ENCODE data around the gene TTC9C. TPM values are rescaled to one million over a fixed set of nuclear protein-coding genes. Genes with fewer than 3 reads are reported as not detected.

The TTC9C gene
- total RNA-seq, 1 donor from 2014 or later = 36.6 TPM

DNA sequence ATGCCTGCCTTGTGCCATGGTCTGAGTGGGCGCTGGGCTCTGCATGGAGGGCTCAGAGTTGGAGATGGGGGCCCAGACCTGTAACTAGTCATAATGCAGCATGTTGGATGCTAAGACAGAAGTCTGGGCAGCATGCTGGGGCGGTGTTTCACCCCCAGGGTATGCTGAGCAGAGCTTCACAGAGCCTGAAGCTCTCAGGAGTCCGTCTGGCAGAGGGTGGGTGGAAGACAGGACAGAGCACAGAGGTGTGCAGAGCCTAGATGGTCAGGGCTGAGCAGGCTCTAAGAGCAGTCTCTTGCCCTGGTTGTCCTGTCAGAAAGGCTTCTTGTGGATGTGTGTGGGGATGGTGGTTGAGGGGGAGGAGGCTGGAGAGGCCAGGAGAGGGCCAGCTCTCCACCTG is 50.2 kb downstream of the TTC9C start:
- Mint-ChIP-seq H3K27ac (ENCODE audit: unreplicated experiment) (no peak overlapping the region), H3K27me3 (ENCODE audit: unreplicated experiment) (no peaks in the 10 kb centered on the region), H3K4me3 (ENCODE audit: unreplicated experiment) (no peak overlapping the region), H3K36me3 (ENCODE audit: unreplicated experiment) (peaks cover 23% of the 10 kb centered on the region), H3K9me3 (ENCODE audit: unreplicated experiment) (no peaks in the 10 kb centered on the region), H3K4me1 (ENCODE audit: unreplicated experiment) (no peaks in the 10 kb centered on the region)
- TF ChIP-seq, protein P1, sequence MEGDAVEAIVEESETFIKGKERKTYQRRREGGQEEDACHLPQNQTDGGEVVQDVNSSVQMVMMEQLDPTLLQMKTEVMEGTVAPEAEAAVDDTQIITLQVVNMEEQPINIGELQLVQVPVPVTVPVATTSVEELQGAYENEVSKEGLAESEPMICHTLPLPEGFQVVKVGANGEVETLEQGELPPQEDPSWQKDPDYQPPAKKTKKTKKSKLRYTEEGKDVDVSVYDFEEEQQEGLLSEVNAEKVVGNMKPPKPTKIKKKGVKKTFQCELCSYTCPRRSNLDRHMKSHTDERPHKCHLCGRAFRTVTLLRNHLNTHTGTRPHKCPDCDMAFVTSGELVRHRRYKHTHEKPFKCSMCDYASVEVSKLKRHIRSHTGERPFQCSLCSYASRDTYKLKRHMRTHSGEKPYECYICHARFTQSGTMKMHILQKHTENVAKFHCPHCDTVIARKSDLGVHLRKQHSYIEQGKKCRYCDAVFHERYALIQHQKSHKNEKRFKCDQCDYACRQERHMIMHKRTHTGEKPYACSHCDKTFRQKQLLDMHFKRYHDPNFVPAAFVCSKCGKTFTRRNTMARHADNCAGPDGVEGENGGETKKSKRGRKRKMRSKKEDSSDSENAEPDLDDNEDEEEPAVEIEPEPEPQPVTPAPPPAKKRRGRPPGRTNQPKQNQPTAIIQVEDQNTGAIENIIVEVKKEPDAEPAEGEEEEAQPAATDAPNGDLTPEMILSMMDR (IDR thresholded peaks at IDR 0.05) = no peak
- no peak for DNase-seq (ENCODE audit: extremely low spot score, unreplicated experiment)

DNA sequence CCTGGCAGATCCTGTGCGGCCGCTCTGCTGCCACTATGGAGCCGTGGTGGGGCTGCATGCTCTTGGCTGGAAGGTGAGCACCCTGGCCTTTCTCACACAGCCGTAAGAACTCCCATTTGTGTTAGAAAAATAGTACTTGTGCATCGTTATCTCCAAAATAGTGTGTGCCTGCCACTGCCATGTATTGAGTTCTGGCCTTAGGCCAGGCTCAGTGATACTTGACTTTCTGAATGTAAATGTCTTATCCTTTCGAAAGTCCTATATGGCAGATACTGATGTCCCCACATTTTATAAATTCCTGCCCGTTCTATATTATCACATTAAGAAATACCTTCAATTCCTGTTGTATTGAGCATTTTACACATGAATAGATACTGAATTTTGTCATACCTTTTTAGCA is 54.5 kb downstream of the TTC9C start:
- H3K27ac Mint-ChIP-seq (ENCODE audit: unreplicated experiment) = no peak overlapping the region
- no peaks in the 10 kb centered on the region for H3K27me3 Mint-ChIP-seq (ENCODE audit: unreplicated experiment)
- H3K4me1 Mint-ChIP-seq (ENCODE audit: unreplicated experiment) = peaks cover 11% of the 10 kb centered on the region
- H3K36me3 Mint-ChIP-seq (ENCODE audit: unreplicated experiment) = peaks cover 19% of the 10 kb centered on the region
- no peak for DNase-seq (ENCODE audit: extremely low spot score, unreplicated experiment)
- no peaks in the 10 kb centered on the region for H3K9me3 Mint-ChIP-seq (ENCODE audit: unreplicated experiment)
- no peak overlapping the region for H3K4me3 Mint-ChIP-seq (ENCODE audit: unreplicated experiment)
- TF ChIP-seq, protein P1 (IDR thresholded peaks at IDR 0.05) = no peak

DNA sequence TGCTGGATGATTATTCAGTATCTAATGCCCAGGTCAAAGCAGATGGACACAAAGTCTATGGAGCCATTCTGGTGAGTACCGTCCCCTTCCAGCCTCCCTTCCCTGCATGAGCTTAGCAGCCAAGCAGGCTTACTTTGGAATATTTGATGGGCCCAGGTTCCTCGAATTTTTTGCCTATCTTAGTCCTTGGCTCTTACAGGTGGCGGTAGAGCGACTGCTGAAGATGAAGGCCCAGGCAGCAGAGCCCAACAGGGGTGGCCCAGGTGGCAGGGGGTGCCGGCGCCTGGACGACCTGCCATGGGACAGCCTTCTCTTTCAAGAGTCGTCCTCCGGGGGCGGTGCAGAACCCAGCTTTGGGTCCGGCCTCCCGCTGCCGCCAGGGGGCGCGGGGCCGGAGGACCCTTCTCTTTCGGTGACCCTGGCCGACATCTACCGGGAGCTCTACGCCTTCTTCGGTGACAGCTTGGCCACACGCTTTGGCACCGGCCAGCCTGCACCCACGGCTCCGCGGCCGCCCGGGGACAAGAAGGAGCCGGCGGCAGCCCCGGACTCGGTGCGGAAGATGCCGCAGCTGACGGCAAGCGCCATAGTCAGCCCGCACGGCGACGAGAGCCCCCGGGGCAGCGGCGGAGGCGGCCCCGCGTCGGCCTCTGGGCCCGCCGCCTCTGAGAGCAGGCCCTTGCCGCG is 58.2 kb downstream of the TTC9C start:
- peak; percentile 95 for DNase-seq (ENCODE audit: extremely low spot score, unreplicated experiment)
- TF ChIP-seq, protein P1 (IDR thresholded peaks at IDR 0.05) = peak; percentile 92
- Mint-ChIP-seq H3K36me3 (ENCODE audit: unreplicated experiment) (peaks cover 8% of the 10 kb centered on the region), H3K4me3 (ENCODE audit: unreplicated experiment) (peak overlapping the region; percentile 78), H3K4me1 (ENCODE audit: unreplicated experiment) (peaks cover 42% of the 10 kb centered on the region), H3K9me3 (ENCODE audit: unreplicated experiment) (no peaks in the 10 kb centered on the region), H3K27ac (ENCODE audit: unreplicated experiment) (peak overlapping the region; percentile 82), H3K27me3 (ENCODE audit: unreplicated experiment) (no peaks in the 10 kb centered on the region)

DNA sequence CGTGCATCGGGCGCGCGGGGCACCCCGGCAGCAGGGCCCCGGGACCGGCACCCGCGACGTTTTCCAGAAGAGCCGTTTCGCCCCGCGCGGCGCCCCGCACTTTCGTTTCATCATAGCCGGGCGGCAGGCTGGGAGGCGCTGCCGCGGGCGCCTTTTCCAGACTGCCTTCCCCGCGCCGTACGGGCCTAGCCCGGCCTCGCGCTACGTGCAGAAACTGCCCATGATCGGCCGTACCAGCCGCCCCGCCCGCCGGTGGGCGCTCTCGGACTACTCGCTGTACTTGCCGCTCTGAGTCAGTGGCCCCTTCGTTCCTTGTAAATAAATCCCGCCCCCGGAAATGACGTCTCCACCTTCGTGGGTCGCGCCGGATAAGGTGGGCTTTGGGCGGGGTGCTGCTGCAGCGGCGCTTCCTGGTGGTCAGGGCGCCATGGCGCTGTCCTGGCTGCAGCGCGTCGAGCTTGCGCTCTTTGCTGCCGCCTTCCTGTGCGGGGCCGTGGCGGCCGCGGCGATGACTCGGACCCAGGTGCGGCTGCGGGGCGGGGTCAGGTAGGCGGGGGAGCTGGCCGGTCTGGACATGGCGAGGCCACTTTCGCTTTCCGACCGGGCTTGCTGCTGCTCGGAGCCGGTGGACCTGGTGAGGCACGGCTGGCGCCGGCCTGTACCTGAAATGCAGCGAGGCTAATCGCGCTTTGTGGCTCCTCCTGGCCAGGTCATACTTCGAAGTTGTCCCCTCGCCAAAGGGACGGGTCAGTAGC is 58.9 kb downstream of the TTC9C start, which contains the start of gene TMEM179B:
Gene TMEM179B, plus strand, starts transcription at position 398 of the 755 bp plus-strand sequence. Its CDS starts 30 bp downstream, at position 428.
- H3K36me3 Mint-ChIP-seq (ENCODE audit: unreplicated experiment) = peaks cover 12% of the 10 kb centered on the region
- DNase-seq (ENCODE audit: extremely low spot score, unreplicated experiment) = peak; percentile 98
- no peaks in the 10 kb centered on the region for H3K27me3 Mint-ChIP-seq (ENCODE audit: unreplicated experiment)
- TF ChIP-seq, protein P1 (IDR thresholded peaks at IDR 0.05) = peak; percentile 44
- peaks cover 45% of the 10 kb centered on the region for H3K4me1 Mint-ChIP-seq (ENCODE audit: unreplicated experiment)
- peak within 1 kb of the TSS; percentile 90 for H3K4me3 Mint-ChIP-seq (ENCODE audit: unreplicated experiment)
- H3K27ac Mint-ChIP-seq (ENCODE audit: unreplicated experiment) = peak within 1 kb of the TSS; percentile 90
- H3K9me3 Mint-ChIP-seq (ENCODE audit: unreplicated experiment) = no peaks in the 10 kb centered on the region

Other genes starting within 250 kb of the TTC9C start
- 462 and 503 TPM in 2 replicates for gene AHNAK, start 181.7 kb upstream of the TTC9C start, total RNA-seq
- gene EEF1G, start 154.6 kb upstream of the TTC9C start, total RNA-seq = 1,404 TPM in 2 replicates
- 12.7 and 15.6 TPM in 2 replicates for gene TUT1, start 137.0 kb upstream of the TTC9C start, total RNA-seq
- gene MTA2, start 126.6 kb upstream of the TTC9C start, total RNA-seq = 91.6 and 107 TPM in 2 replicates
- 78.8 and 80.9 TPM in 2 replicates for gene EML3, start 115.7 kb upstream of the TTC9C start, total RNA-seq
- gene ROM1, start 115.2 kb upstream of the TTC9C start, total RNA-seq = 3.3 and 4.4 TPM in 2 replicates
- gene B3GAT3, start 106.5 kb upstream of the TTC9C start, total RNA-seq = 35.8 and 41.4 TPM in 2 replicates
- 366 and 389 TPM in 2 replicates for gene GANAB, start 81.9 kb upstream of the TTC9C start, total RNA-seq
- gene INTS5, start 75.2 kb upstream of the TTC9C start, total RNA-seq = 20.5 and 24.0 TPM in 2 replicates
- 53.6 and 56.3 TPM in 2 replicates for gene C11orf98, start 63.3 kb upstream of the TTC9C start, total RNA-seq
- 19.4 and 27.3 TPM in 2 replicates for gene CSKMT, start 63.2 kb upstream of the TTC9C start, total RNA-seq
- gene UQCC3, start 56.8 kb upstream of the TTC9C start, total RNA-seq = 6.3 and 6.8 TPM in 2 replicates
- gene LBHD1, start 56.2 kb upstream of the TTC9C start, total RNA-seq = 7.3 and 9.1 TPM in 2 replicates
- 132 and 161 TPM in 2 replicates for gene UBXN1, start 49.4 kb upstream of the TTC9C start, total RNA-seq
- 0.39 and 0.46 TPM in 2 replicates for gene LRRN4CL, start 39.0 kb upstream of the TTC9C start, total RNA-seq
- 54.1 and 56.7 TPM in 2 replicates for gene BSCL2, start 21.1 kb upstream of the TTC9C start, total RNA-seq
- not detected in 2 replicates for gene GNG3, start 20.8 kb upstream of the TTC9C start, total RNA-seq
- 52.5 and 56.1 TPM in 2 replicates for gene HNRNPUL2, start 1.0 kb upstream of the TTC9C start, total RNA-seq
- gene ZBTB3, start 25.7 kb downstream of the TTC9C start, total RNA-seq = 11.2 and 12.9 TPM in 2 replicates
- gene POLR2G, start 33.1 kb downstream of the TTC9C start, total RNA-seq = 83.7 and 98.6 TPM in 2 replicates
- gene TAF6L, start 42.9 kb downstream of the TTC9C start, total RNA-seq = 40.8 and 42.8 TPM in 2 replicates
- 46.7 and 47.7 TPM in 2 replicates for gene TMEM179B, start 58.9 kb downstream of the TTC9C start, total RNA-seq
- gene TMEM223, start 63.5 kb downstream of the TTC9C start, total RNA-seq = 14.5 and 15.2 TPM in 2 replicates
- gene NXF1, start 77.0 kb downstream of the TTC9C start, total RNA-seq = 92.4 and 97.5 TPM in 2 replicates
- gene STX5, start 103.6 kb downstream of the TTC9C start, total RNA-seq = 65.3 and 71.0 TPM in 2 replicates
- gene TEX54, start 104.4 kb downstream of the TTC9C start, total RNA-seq = not detected in 2 replicates
- 40.5 and 42.1 TPM in 2 replicates for gene WDR74, start 111.1 kb downstream of the TTC9C start, total RNA-seq
- gene SLC3A2, start 152.4 kb downstream of the TTC9C start, total RNA-seq = 326 and 362 TPM in 2 replicates
- 0.27 and 0.31 TPM in 2 replicates for gene CHRM1, start 192.9 kb downstream of the TTC9C start, total RNA-seq

All from osteocyte (in vitro differentiated cells).